Activated T-cell treated with anti-CD3 and anti-CD28 coated beads, Interleukin-2, amount 50 U/mL, for 72 hours (primary cell): ENCODE data around the gene RELCH. TPM values are rescaled to one million over a fixed set of nuclear protein-coding genes. Genes with fewer than 3 reads are reported as not detected.

Source experiments
- ATAC-seq, 2 donors: fragments of 150-1000 bp; cut with Tn5 transposase; replicated peaks in 1 of 2; 2 replicates each; pipeline ENCODE4 v1.10.0; 2021; ENCODE audit warnings: moderate library complexity in 2 of 2, mild to moderate bottlenecking in 1 of 2
- DNase-seq, 2 donors: peaks; one replicate each; pipeline ENCODE4 v3.0.0; 2021 to 2022; ENCODE audit warnings: mixed read lengths in 1 of 2
- H3K27ac Mint-ChIP-seq: one replicate; pipeline ENCODE4 v1.8.0; 2022; ENCODE audit warnings: mild to moderate bottlenecking, moderate library complexity, mixed read lengths
- H3K27me3 Mint-ChIP-seq: one replicate; pipeline ENCODE4 v1.8.0; 2022; ENCODE audit warnings: low read depth, mixed read lengths
- H3K36me3 Mint-ChIP-seq, 2 donors: one replicate each; pipeline ENCODE4 v1.8.0; 2022; ENCODE audit warnings: mixed read lengths in 2 of 2, mild to moderate bottlenecking in 1 of 2; ENCODE audit not compliant: insufficient read depth in 2 of 2
- H3K4me1 Mint-ChIP-seq: one replicate; pipeline ENCODE4 v1.8.0; 2022; ENCODE audit warnings: low read depth, mixed read lengths
- H3K4me3 Mint-ChIP-seq, 2 donors: one replicate each; pipeline ENCODE4 v1.8.0; 2022; ENCODE audit warnings: mild to moderate bottlenecking in 2 of 2, mixed read lengths in 2 of 2, moderate library complexity in 2 of 2
- H3K9me3 Mint-ChIP-seq, 2 donors: one replicate each; pipeline ENCODE4 v1.8.0; 2022; ENCODE audit warnings: mixed read lengths in 2 of 2
- total RNA-seq, 2 donors: library from RNA; stranded (reverse); gene quantifications; one replicate each; pipeline ENCODE4 v1.2.3, GENCODE V29; 2022

Gene RELCH
- total RNA-seq, 2 donors from 2014 or later, result 21.8 to 23.5 TPM

GRCh38 chr18:62332964-62333695, 146.1 kb downstream of the RELCH start:
- Mint-ChIP-seq H3K27me3 (peaks cover 57% of the 10 kb centered on the region), H3K36me3 (peaks cover 0 to 1% of the 10 kb centered on the region in 2 donors), H3K4me1 (peaks cover 38% of the 10 kb centered on the region), H3K9me3 (no peaks in the 10 kb centered on the region), H3K27ac (no peak overlapping the region), H3K4me3 (no peak overlapping the region)
- no peak for DNase-seq
- no peak for ATAC-seq

DNA sequence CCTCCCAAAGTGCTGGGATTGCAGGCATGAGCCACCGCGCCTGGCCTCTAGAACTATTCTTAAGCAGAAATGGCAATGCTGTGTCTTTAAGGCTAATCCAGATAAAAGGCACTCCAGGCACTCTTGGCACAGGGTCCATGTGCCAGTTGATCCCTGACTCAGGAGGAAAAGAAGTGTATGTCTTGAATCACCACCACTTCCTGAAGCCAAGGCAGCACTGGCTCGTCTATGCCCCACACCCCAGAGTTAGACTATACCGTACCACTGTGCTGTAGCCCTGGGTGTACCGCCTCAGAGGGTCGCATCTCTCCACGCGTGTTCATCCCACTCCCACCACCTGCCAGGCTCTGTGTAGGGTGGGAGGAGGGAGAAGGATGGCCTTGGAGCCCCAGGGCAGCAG, 147.1 kb downstream of the RELCH start:
- no peak for ATAC-seq
- no peak for DNase-seq
- Mint-ChIP-seq H3K27me3 (peaks cover 65% of the 10 kb centered on the region), H3K4me1 (peaks cover 42% of the 10 kb centered on the region), H3K36me3 (peaks cover 0 to 1% of the 10 kb centered on the region in 2 donors), H3K9me3 (no peaks in the 10 kb centered on the region), H3K4me3 (no peak overlapping the region), H3K27ac (no peak overlapping the region)

GRCh38 chr18:62335494-62335893, 148.4 kb downstream of the RELCH start:
- Mint-ChIP-seq H3K36me3 (peaks cover 0 to 3% of the 10 kb centered on the region in 2 donors), H3K9me3 (no peaks in the 10 kb centered on the region), H3K27ac (no peak overlapping the region), H3K4me1 (peaks cover 40% of the 10 kb centered on the region), H3K27me3 (peaks cover 63% of the 10 kb centered on the region), H3K4me3 (no peak overlapping the region)
- DNase-seq (no peak), ATAC-seq (no peak)

- Mint-ChIP-seq H3K36me3 (peaks cover 0 to 3% of the 10 kb centered on the region in 2 donors), H3K4me3 (no peak overlapping the region), H3K27ac (no peak overlapping the region), H3K27me3 (peaks cover 66% of the 10 kb centered on the region), H3K4me1 (peaks cover 45% of the 10 kb centered on the region), H3K9me3 (no peaks in the 10 kb centered on the region)
- no peak for DNase-seq
- no peak for ATAC-seq
These were observed 149.6 kb downstream of the RELCH start for GRCh38 chr18:62336618-62337017.

GRCh38 chr18:62337336-62337735, 150.3 kb downstream of the RELCH start:
- ATAC-seq, result no peak
- H3K9me3 Mint-ChIP-seq, result no peaks in the 10 kb centered on the region
- no peak overlapping the region for H3K27ac Mint-ChIP-seq
- no peak for DNase-seq
- peaks cover 59% of the 10 kb centered on the region for H3K27me3 Mint-ChIP-seq
- H3K4me3 Mint-ChIP-seq, result no peak overlapping the region
- peaks cover 0 to 3% of the 10 kb centered on the region in 2 donors for H3K36me3 Mint-ChIP-seq
- H3K4me1 Mint-ChIP-seq, result peaks cover 42% of the 10 kb centered on the region

GRCh38 chr18:62338446-62339105, 151.5 kb downstream of the RELCH start:
- H3K9me3 Mint-ChIP-seq, result no peaks in the 10 kb centered on the region
- H3K27ac Mint-ChIP-seq, result no peak overlapping the region
- peaks cover 50% of the 10 kb centered on the region for H3K4me1 Mint-ChIP-seq
- peak overlapping the region; percentile 78 for H3K4me3 Mint-ChIP-seq
- no peak for DNase-seq
- peaks cover 46% of the 10 kb centered on the region for H3K27me3 Mint-ChIP-seq
- peaks cover 0 to 3% of the 10 kb centered on the region in 2 donors for H3K36me3 Mint-ChIP-seq
- ATAC-seq, result no peak

DNA sequence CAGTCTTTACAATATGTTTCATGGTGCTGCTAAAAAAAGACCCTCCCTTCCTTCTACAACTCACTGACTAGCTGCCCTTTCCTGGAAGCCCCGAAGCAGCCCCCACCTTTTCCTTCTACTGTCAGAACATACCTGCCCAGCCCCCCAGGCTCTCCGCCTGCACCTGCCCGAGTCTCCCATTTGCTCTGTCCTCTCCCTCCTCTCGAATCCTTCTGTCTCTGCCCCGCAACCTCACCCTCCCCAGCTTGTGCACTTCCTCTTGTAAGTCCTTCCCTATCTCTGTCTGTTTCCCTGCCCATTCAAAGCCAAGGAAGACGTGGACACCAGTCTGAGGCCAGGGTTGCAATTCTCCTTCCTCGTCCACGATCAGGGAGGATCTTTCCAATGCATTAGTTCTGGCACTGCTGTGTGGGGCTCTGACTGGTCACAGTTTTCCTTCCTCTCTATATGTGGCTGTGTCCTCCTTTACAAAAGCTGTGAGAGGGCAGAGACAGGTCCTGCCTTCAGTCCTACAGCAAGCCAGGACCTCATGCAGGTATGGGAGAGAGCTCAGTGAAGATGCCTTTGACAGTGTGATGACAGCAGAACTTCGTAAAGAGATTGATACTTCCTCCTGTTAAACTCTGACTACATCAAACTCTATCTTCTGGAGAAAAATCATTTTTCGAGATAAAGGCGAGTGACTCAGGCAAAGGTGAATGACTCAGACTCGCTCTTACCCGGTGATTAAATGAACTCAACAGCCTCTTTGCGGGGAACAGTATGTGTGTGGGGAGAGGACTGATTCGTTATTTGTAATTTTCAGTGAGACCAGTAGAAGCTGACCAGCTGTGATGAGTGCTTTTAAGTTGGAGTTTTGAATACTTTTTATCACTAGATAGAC, 152.3 kb downstream of the RELCH start:
- H3K27me3 Mint-ChIP-seq, result peaks cover 46% of the 10 kb centered on the region
- H3K9me3 Mint-ChIP-seq, result no peaks in the 10 kb centered on the region
- ATAC-seq, result peak; percentile 96 to 97
- peak overlapping the region; percentile 86 for H3K27ac Mint-ChIP-seq
- peaks cover 51% of the 10 kb centered on the region for H3K4me1 Mint-ChIP-seq
- peak overlapping the region; percentile 78 for H3K4me3 Mint-ChIP-seq
- peak; percentile 55 to 60 for DNase-seq
- H3K36me3 Mint-ChIP-seq, result peaks cover 0 to 3% of the 10 kb centered on the region in 2 donors

DNA sequence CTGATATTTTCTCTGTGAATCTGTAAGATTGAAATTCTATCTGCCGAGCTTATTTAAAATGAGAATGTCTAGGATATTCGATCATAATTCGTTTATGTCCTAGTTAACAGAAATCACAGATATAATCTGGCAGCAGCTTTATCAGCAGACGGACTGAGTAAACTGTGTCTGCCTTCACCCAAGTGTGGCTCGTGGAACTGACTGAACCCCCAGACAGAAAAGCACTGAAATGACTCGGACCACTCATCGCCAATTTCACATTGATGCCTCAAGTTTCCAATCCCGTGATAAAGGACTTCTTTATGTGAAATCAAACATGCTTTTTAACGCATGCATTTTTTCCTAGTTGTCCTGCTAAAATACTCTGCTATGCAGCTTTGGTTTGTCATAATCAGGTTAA, 153.9 kb downstream of the RELCH start:
- Mint-ChIP-seq H3K36me3 (peaks cover 0 to 3% of the 10 kb centered on the region in 2 donors), H3K4me1 (peaks cover 57% of the 10 kb centered on the region), H3K9me3 (no peaks in the 10 kb centered on the region), H3K27me3 (peaks cover 52% of the 10 kb centered on the region), H3K27ac (no peak overlapping the region), H3K4me3 (peak overlapping the region in 1 of 2 donors; percentile 19)
- no peak for DNase-seq
- ATAC-seq, result no peak

DNA sequence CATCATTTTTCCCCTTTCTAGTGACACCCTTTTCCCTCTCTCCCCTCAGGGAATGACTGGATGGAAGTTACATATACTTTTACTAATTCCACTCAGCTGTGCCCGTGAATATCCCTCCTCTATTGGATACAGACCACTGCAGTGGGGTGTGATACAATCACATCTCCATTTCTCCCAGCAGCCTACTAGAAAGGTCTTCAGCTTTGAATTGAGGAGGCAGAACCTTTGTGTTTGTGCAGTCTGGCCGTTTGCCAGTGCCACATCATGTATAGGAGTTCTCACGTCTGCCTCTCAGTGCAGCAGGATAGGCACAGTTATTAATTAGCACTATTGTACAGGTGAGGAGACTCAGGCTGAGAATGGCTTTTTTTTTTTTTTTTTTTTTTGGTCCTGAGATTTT, 154.4 kb downstream of the RELCH start:
- DNase-seq, result no peak
- Mint-ChIP-seq H3K4me1 (peaks cover 57% of the 10 kb centered on the region), H3K27me3 (peaks cover 49% of the 10 kb centered on the region)

GRCh38 chr18:62342884-62343283, 155.8 kb downstream of the RELCH start:
- H3K27ac Mint-ChIP-seq, result no peak overlapping the region
- H3K27me3 Mint-ChIP-seq, result peaks cover 48% of the 10 kb centered on the region
- peaks cover 0 to 1% of the 10 kb centered on the region in 2 donors for H3K36me3 Mint-ChIP-seq
- H3K4me3 Mint-ChIP-seq, result peak overlapping the region in 1 of 2 donors; percentile 9
- no peak for ATAC-seq
- H3K4me1 Mint-ChIP-seq, result peaks cover 60% of the 10 kb centered on the region
- DNase-seq, result no peak
- H3K9me3 Mint-ChIP-seq, result no peaks in the 10 kb centered on the region

More for the DNA sequence above, 154.4 kb downstream of the RELCH start:
- no peak for ATAC-seq
- H3K27ac Mint-ChIP-seq, result no peak overlapping the region
- no peaks in the 10 kb centered on the region for H3K9me3 Mint-ChIP-seq
- H3K36me3 Mint-ChIP-seq, result peaks cover 0 to 3% of the 10 kb centered on the region in 2 donors
- H3K4me3 Mint-ChIP-seq, result no peak overlapping the region

DNA sequence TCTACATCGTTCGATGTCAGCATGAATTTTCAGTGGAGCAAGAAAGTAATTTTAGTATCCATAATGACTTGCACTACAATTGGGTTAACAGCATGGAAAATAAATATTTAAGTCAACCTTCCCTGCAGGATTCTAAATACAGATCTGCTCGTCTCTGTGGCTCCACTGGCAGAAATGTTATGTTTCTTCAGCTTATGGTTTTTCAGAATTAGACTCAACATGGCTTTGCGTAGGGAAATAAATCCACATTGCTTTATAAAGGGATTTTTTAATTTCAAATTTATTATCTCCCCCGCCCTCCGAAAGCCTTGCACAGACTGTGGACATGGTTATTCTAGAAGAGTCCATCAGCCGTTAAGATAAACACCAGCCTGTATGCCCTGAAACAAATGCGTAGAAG, 156.3 kb downstream of the RELCH start:
- ATAC-seq, result no peak
- no peak overlapping the region for H3K4me3 Mint-ChIP-seq

DNA sequence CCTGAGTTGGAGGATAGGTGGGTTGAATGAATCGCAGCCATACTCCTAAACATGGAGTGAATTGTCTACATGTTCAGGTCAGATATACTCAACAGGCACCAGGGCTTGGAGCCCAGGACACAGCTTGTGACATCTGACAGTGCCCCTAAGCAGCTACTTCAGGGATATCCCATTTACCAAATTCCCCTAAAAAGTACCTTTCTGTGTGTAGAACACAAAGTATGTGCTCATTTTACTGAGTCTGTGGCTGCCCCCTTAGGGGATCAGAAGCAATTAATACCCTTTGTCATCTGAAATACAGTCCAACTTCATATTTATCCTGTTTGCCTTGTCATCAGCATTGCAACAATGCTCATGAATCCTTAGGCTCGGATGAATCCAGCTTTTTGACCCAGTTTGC, 158.9 kb downstream of the RELCH start:
- DNase-seq (no peak), ATAC-seq (no peak)
- H3K36me3 Mint-ChIP-seq, result no peaks in the 10 kb centered on the region
- H3K4me3 Mint-ChIP-seq, result no peak overlapping the region
- H3K27me3 Mint-ChIP-seq, result peaks cover 26% of the 10 kb centered on the region
- no peaks in the 10 kb centered on the region for H3K9me3 Mint-ChIP-seq
- peaks cover 32% of the 10 kb centered on the region for H3K4me1 Mint-ChIP-seq
- no peak overlapping the region for H3K27ac Mint-ChIP-seq

More for the DNA sequence above, 156.3 kb downstream of the RELCH start:
- Mint-ChIP-seq H3K9me3 (no peaks in the 10 kb centered on the region), H3K36me3 (peaks cover 0 to 1% of the 10 kb centered on the region in 2 donors), H3K27me3 (peaks cover 43% of the 10 kb centered on the region), H3K27ac (no peak overlapping the region), H3K4me1 (peaks cover 57% of the 10 kb centered on the region)
- no peak for DNase-seq
